Measurements from ENCODE around the gene MPDU1. TPM values are rescaled to one million over a fixed set of nuclear protein-coding genes. Genes with fewer than 3 reads are reported as not detected.

MPDU1 gene
- total RNA-seq, 3 donors from 2014 or later: 55.2 to 101 (median 94.5) TPM

- intact Hi-C loops (cut with DNase I, micrococcal nuclease): no loop called here
- H3K9me3 ChIP-seq: no peaks in the 10 kb centered on the region
- peak; percentile 99 for ATAC-seq
- DNase-seq: peak; percentile 95 to 97 (median 96)
- H3K36me3 ChIP-seq (ENCODE audit: low read depth): no peaks in the 10 kb centered on the region
- H3K4me3 ChIP-seq: peak within 1 kb of the TSS; percentile 56
- no peak for TF ChIP-seq CTCF (IDR thresholded peaks at IDR 0.05)
- H3K4me1 ChIP-seq (ENCODE audit: low read depth): peaks cover 9% of the 10 kb centered on the region
Measured at GRCh38 chr17:7627250-7628121, 43.8 kb downstream of the MPDU1 start, which contains the start of gene SAT2. Gene SAT2, minus strand, starts transcription at chr17:7627821. Its CDS starts 186 bp downstream, at chr17:7627635.

- intact Hi-C loops (cut with DNase I, micrococcal nuclease): loop anchor here in 1 of 2 donors (10.0 kb wide), 1 partner anchor 55 kb away; the partner anchor contains the start of genes TP53 and WRAP53
- TF ChIP-seq CTCF (IDR thresholded peaks at IDR 0.05): no peak
- DNase-seq (no peak), ATAC-seq (no peak)
- Histone ChIP-seq H3K4me1 (ENCODE audit: low read depth) (peaks cover 9% of the 10 kb centered on the region), H3K4me3 (no peak within 1 kb of the TSS), H3K36me3 (ENCODE audit: low read depth) (no peaks in the 10 kb centered on the region), H3K9me3 (no peaks in the 10 kb centered on the region)
Measured at GRCh38 chr17:7629939-7630571, 46.4 kb downstream of the MPDU1 start, which contains the start of gene SHBG. Gene SHBG, plus strand, starts transcription at chr17:7630135. Its CDS starts 38 bp downstream, at chr17:7630173.

- Histone ChIP-seq H3K9me3 (no peaks in the 10 kb centered on the region), H3K4me1 (ENCODE audit: low read depth) (peaks cover 6% of the 10 kb centered on the region), H3K4me3 (no peak overlapping the region), H3K36me3 (ENCODE audit: low read depth) (no peaks in the 10 kb centered on the region)
- ATAC-seq (no peak), DNase-seq (no peak)
- no peak for TF ChIP-seq CTCF (IDR thresholded peaks at IDR 0.05)
- intact Hi-C loops (cut with DNase I, micrococcal nuclease): loop anchor here in 1 of 2 donors (10.0 kb wide), 1 partner anchor 53 kb away; the partner anchor contains the start of genes TP53 and WRAP53
Measured at GRCh38 chr17:7631398-7632380, 48.0 kb downstream of the MPDU1 start.

- no peaks in the 10 kb centered on the region for H3K36me3 ChIP-seq (ENCODE audit: low read depth)
- peak; percentile 52 for ATAC-seq
- intact Hi-C loops (cut with DNase I, micrococcal nuclease): loop anchor here in 1 of 2 donors (10.0 kb wide), 1 partner anchor 52 kb away; the partner anchor contains the start of genes TP53 and WRAP53
Measured at GRCh38 chr17:7632492-7632894, 48.8 kb downstream of the MPDU1 start.

More at GRCh38 chr17:7632492-7632894, 48.8 kb downstream of the MPDU1 start:
- peak in 1 of 3 donors; percentile 52 for DNase-seq
- Histone ChIP-seq H3K9me3 (no peaks in the 10 kb centered on the region), H3K4me3 (no peak overlapping the region), H3K4me1 (ENCODE audit: low read depth) (peaks cover 3% of the 10 kb centered on the region)
- peak; percentile 16 for TF ChIP-seq CTCF (IDR thresholded peaks at IDR 0.05)
